BLaER1 (cell line): ENCODE measurements around the gene GIPC1.
"Not testable (repeated sequence)": the region's sequence is repeated elsewhere in the genome, so short reads cannot be mapped to it uniquely, and the experiment has no call there.

Source experiments
- H3K27ac ChIP-seq: shearing (Covaris generic); formaldehyde crosslinking; 2 replicates; pipeline ENCODE4 v1.8.1; 2022
- H3K27me3 ChIP-seq: shearing (Covaris generic); formaldehyde crosslinking; 2 replicates; pipeline ENCODE4 v1.8.1; 2022
- H3K36me3 ChIP-seq: shearing (Covaris generic); formaldehyde crosslinking; 2 replicates; pipeline ENCODE4 v1.8.1; 2022
- H3K4me1 ChIP-seq: shearing (Covaris generic); formaldehyde crosslinking; 2 replicates; pipeline ENCODE4 v1.8.1; 2022
- H3K4me2 ChIP-seq: shearing (Covaris generic); formaldehyde crosslinking; 2 replicates; pipeline ENCODE4 v1.8.1; 2022
- H3K4me3 ChIP-seq: shearing (Covaris generic); formaldehyde crosslinking; 2 replicates; pipeline ENCODE4 v1.8.1; 2022
- H3K9ac ChIP-seq: shearing (Covaris generic); formaldehyde crosslinking; 2 replicates; pipeline ENCODE4 v1.8.1; 2022
- H3K9me3 ChIP-seq: shearing (Covaris generic); formaldehyde crosslinking; 2 replicates; pipeline ENCODE4 v1.8.1; 2022
- H4K20me1 ChIP-seq: shearing (Covaris generic); formaldehyde crosslinking; 2 replicates; pipeline ENCODE4 v1.8.1; 2022
- Cebpa-rat ChIP-seq: shearing (Covaris generic); IDR thresholded peaks from 2 replicates; pipeline ENCODE4 v1.8.1; 2022

Gene GIPC1

DNA sequence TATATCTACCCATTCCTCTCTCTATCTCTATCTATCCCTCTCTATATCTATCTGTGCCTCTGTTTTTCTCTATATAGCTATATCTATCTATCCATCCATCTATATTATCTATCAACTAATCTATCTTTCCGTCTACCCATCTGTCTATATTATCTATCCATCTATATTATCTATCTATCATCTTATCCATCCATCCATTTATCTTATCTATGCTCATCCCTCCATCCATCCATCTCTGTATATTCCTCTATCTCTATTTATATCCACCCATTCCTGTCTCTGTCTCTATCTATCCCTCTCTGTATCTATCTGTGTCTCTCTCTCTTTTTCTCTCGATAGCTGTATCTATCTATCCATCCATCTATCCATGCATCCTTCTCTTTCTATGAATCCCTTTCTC lies 35.0 kb downstream of the GIPC1 start:
- Histone ChIP-seq H3K9ac (no peak overlapping the region), H3K9me3 (no peaks in the 10 kb centered on the region), H4K20me1 (no peaks in the 10 kb centered on the region), H3K27me3 (no peaks in the 10 kb centered on the region), H3K4me1 (no peaks in the 10 kb centered on the region), H3K4me3 (no peak overlapping the region), H3K27ac (no peak overlapping the region), H3K4me2 (no peak overlapping the region), H3K36me3 (peaks cover 100% of the 10 kb centered on the region)
- no peak for TF ChIP-seq Cebpa-rat

DNA sequence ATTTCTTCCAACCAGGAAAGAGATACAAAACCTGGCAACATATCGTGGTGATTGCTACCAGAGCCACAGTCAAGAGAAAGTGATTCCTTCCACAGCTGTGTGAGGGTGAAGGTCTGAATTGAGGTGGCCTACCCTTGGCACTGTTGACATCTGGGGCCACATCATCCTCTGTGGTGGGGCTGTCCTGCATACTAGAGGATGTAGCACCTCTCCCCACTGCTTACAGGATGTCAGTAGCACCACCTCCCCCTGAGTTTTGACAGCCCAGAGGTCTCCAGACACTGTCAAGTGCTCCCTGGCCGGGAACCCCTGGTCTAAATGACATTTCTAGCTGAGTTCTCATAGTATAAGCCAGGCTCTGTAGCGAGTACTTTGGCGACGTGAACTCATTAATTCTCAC lies 36.2 kb downstream of the GIPC1 start:
- H3K4me2 ChIP-seq = no peak overlapping the region
- no peak overlapping the region for H3K27ac ChIP-seq
- TF ChIP-seq Cebpa-rat = no peak
- no peak overlapping the region for H3K9ac ChIP-seq
- no peaks in the 10 kb centered on the region for H3K27me3 ChIP-seq
- no peaks in the 10 kb centered on the region for H3K9me3 ChIP-seq
- H3K36me3 ChIP-seq = peaks cover 100% of the 10 kb centered on the region
- H4K20me1 ChIP-seq = no peaks in the 10 kb centered on the region
- H3K4me3 ChIP-seq = no peak overlapping the region
- H3K4me1 ChIP-seq = no peaks in the 10 kb centered on the region

DNA sequence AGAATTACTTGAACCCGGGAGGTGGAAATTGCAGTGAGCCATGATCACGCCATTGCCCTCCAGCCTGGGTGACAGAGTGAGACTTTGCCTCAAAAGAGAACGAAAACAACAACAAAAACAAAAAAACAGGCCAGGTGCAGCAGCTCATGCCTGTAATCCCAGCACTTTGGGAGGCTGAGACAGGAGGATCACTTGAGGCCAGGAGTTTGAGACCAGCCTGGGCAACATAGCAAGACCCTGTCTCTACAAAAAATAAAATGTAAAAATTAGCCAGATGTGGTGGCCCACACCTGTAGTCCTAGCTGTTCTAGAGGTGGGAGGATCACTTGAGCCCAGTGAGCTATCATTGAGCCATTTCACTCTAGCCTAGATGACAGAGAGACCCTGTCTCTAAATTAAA lies 43.6 kb downstream of the GIPC1 start:
- H3K9ac ChIP-seq, H3K27ac ChIP-seq, H3K4me2 ChIP-seq, H3K9me3 ChIP-seq, H3K27me3 ChIP-seq, H3K4me1 ChIP-seq, H3K4me3 ChIP-seq: not testable (repeated sequence)
- peaks cover 98% of the 10 kb centered on the region for H3K36me3 ChIP-seq
- H4K20me1 ChIP-seq = peaks cover 36% of the 10 kb centered on the region

DNA sequence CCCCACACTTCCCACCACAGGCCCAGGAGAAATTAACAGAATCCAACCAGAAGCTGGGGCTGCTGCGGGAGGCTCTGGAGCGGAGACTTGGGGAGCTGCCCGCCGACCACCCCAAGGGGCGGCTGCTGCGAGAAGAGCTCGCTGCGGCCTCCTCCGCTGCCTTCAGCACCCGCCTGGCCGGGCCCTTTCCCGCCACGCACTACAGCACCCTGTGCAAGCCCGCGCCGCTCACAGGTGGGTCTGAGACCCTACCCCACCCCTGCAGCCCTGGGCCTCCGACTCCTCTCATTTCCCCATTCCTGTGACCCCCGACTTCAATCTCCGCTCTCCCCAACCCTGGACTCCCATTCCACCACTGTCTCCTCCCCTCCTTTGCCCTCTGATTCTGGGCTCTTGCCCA lies 45.1 kb downstream of the GIPC1 start:
- Histone ChIP-seq H3K27ac (no peak overlapping the region), H3K9ac (no peak overlapping the region), H3K4me3 (no peak overlapping the region), H3K36me3 (peaks cover 98% of the 10 kb centered on the region), H3K4me2 (no peak overlapping the region), H3K4me1 (no peaks in the 10 kb centered on the region), H3K9me3 (no peaks in the 10 kb centered on the region), H4K20me1 (peaks cover 36% of the 10 kb centered on the region), H3K27me3 (no peaks in the 10 kb centered on the region)
- TF ChIP-seq Cebpa-rat = no peak

DNA sequence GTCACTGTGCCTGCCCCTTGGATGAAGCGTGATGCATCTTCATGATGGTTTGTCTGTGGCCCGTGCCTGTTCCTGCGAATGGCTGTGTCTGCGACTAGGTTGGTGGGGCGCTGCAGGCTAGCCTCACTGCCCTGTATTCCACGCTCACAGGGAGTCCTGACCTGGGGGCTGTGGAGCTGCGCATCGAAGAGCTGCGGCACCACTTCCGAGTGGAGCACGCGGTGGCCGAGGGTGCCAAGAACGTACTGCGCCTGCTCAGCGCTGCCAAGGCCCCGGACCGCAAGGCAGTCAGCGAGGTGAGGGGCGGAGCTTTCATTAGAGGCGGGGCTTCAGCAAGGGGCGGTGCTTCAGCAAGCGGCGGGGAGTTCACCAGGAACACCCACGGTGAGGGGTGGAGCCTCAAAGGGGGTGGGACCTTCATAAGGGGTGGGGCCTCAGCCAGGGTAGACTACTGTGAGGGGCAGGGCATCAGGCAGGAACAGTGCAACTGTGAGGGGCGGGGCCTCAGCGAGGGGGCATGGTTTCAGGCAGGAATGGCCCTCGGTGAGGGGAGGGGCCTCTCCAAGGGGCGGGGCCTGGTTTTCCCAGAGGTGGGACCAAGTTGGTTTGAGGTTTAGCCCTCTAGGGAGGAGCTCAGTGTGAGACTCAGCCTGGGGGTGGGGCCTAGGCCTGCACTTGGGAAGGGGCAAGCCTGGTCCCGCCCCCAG lies 45.6 kb downstream of the GIPC1 start:
- Histone ChIP-seq H3K9ac (no peak overlapping the region), H3K36me3 (peaks cover 98% of the 10 kb centered on the region), H4K20me1 (peaks cover 36% of the 10 kb centered on the region), H3K4me2 (no peak overlapping the region; the same call in 1 of the 2 replicates), H3K27me3 (no peaks in the 10 kb centered on the region), H3K27ac (no peak overlapping the region), H3K9me3 (no peaks in the 10 kb centered on the region), H3K4me3 (no peak overlapping the region), H3K4me1 (no peaks in the 10 kb centered on the region)
- TF ChIP-seq Cebpa-rat = no peak

DNA sequence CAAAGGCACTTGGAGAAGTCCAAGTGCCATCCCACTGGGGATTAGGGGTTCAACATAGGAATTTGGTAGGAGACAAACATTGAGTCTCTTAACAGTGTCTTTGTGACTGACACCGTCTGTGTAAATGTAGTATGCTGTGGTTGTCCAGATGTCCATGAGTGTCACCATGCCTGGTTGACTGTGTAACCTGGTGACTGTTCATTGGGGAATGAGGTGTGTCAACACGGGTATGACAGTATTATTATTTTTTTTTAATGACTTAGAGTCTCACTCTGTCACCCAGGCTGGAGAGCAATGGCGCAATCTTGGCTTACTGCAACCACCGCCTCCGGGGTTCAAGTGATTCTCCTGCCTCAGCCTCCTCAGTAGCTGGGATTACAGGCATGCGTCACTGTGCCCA lies 46.6 kb downstream of the GIPC1 start:
- no peak overlapping the region for H3K4me2 ChIP-seq
- H3K9ac ChIP-seq = no peak overlapping the region
- no peaks in the 10 kb centered on the region for H3K27me3 ChIP-seq
- peaks cover 98% of the 10 kb centered on the region for H3K36me3 ChIP-seq
- H3K9me3 ChIP-seq = no peaks in the 10 kb centered on the region
- TF ChIP-seq Cebpa-rat = no peak
- H3K27ac ChIP-seq = no peak overlapping the region
- peaks cover 37% of the 10 kb centered on the region for H4K20me1 ChIP-seq
- no peak overlapping the region for H3K4me3 ChIP-seq
- H3K4me1 ChIP-seq = no peaks in the 10 kb centered on the region

DNA sequence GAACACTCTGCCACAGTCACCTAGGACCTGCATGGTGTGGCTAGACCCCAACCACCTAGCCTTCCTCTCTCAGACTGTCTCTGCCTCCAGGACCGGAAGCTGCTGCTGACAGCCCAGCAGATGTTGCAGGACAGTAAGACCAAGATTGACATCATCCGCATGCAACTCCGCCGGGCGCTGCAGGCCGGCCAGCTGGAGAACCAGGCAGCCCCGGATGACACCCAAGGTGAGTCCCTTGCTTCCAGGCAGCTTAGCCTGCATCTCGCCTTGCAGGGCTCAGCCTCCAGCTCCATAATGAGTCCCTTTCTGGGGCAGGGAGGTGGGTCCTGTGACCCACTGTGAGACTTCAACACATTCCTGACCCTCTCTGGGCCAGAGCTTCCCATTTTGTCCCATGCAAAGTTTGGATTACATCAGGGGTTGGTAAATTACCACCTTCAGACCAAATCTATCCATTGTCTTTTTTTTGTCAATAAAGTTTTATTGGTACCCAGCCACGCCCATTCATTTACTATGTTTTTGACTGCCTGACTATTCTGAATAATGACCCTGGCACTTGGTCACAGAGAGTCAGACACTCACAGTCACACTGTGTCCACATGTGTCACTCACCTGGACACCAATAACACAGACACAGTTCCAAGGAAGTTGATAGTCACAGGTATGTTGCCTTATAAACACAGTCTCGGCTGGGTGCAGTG lies 49.4 kb downstream of the GIPC1 start:
- Histone ChIP-seq H3K9ac (no peak overlapping the region), H3K27me3 (no peaks in the 10 kb centered on the region), H3K9me3 (no peaks in the 10 kb centered on the region), H4K20me1 (peaks cover 40% of the 10 kb centered on the region), H3K4me3 (no peak overlapping the region), H3K36me3 (peaks cover 99% of the 10 kb centered on the region), H3K4me2 (no peak overlapping the region), H3K27ac (no peak overlapping the region), H3K4me1 (no peaks in the 10 kb centered on the region)
- no peak for TF ChIP-seq Cebpa-rat

DNA sequence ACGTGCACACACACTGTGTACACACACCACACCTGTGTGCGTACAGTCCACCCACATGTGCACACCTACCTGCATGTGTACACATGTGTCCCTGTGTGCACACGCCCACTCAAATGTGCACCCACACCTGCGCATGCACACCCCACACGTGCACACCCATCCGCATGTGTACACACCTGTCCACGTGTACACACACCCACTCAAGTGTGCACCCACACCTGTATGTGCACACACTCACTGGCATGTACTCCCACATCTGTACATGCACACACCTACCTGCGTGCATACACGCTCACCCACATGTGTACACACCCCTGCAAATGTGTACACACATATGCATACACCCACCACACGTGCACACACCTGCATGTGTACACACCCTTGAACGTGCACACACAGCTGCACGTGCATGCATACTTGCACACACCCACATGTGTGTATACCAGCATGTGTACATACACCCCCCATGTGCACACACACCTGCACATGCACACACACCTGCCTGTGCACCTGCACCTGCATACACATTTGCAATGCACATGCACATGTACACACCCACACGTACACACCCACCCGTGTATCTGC lies 52.2 kb downstream of the GIPC1 start:
- Histone ChIP-seq H3K9me3 (no peaks in the 10 kb centered on the region), H3K27ac (no peak overlapping the region), H3K9ac (no peak overlapping the region), H3K36me3 (peaks cover 82% of the 10 kb centered on the region), H3K4me1 (peaks cover 26% of the 10 kb centered on the region), H3K4me2 (no peak overlapping the region), H4K20me1 (peaks cover 25% of the 10 kb centered on the region; the same call in 1 of the 2 replicates), H3K27me3 (no peaks in the 10 kb centered on the region), H3K4me3 (no peak overlapping the region)
- TF ChIP-seq Cebpa-rat = no peak

DNA sequence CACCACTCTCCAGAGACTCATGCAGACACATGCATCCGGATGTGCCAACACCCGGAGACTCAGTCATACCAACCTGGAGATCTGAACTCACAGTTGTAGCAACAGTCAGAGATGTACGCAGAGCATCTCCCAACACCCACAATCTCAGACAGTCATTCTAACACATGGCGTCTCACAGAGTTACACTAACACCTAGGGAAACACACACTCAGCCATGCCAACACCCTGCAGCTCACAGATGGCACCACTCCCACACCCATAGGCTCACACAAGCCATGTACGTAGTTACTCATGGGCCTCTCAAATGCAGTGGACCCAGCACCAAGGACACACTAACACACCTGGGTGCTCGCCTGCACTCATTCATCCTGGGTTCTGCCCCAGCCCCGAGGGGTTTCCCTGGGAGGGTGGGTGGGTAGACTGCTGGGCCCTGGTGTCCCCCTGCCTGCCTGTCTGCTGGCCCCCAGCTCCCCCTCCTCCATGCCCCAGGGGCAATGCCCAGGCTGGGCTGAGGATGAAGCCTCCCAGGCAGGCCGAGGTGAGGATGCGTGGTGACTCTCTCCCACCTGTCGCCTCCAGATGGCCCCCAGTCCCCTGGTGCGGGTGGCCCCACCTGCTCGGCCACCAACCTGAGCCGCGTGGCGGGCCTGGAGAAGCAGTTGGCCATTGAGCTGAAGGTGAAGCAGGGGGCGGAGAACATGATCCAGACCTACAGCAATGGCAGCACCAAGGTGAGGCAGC lies 52.9 kb downstream of the GIPC1 start:
- H3K9me3 ChIP-seq = no peaks in the 10 kb centered on the region
- H3K27ac ChIP-seq = no peak overlapping the region
- H3K4me3 ChIP-seq = no peak overlapping the region
- no peak for TF ChIP-seq Cebpa-rat
- peaks cover 76% of the 10 kb centered on the region for H3K36me3 ChIP-seq
- H3K27me3 ChIP-seq = no peaks in the 10 kb centered on the region
- H3K9ac ChIP-seq = no peak overlapping the region
- H4K20me1 ChIP-seq = peaks cover 19% of the 10 kb centered on the region; the same call in 1 of the 2 replicates
- H3K4me2 ChIP-seq = no peak overlapping the region
- H3K4me1 ChIP-seq = peaks cover 32% of the 10 kb centered on the region
